Endometrial microvascular endothelial cells (primary cell): ENCODE measurements around the gene GPS1. TPM values are rescaled to one million over a fixed set of nuclear protein-coding genes. Genes with fewer than 3 reads are reported as not detected.

Experiments
- in situ Hi-C: cut with HindIII; loops from 2 replicates; pipeline ENCODE4 v1.10.0; 2017; ENCODE audit warnings: low sequenced_read_pairs, low pct_unique_long_range_greater_than_20kb; ENCODE audit errors: inconsistent ontology term
- total RNA-seq: library from RNA; depleted of rRNA; stranded (reverse); fragments of >200 nt; gene quantifications from one replicate; pipeline ENCODE4 v1.2.3, GENCODE V29; 2015; ENCODE audit errors: inconsistent ontology term

GPS1 gene
- total RNA-seq, 1 donor from 2014 or later: 140 TPM

- in situ Hi-C loops: no loop called here
Measured at GRCh38 chr17:82023447-82024241, 28.1 kb upstream of the GPS1 start.

GRCh38 chr17:82024859-82025258, 26.8 kb upstream of the GPS1 start:
- in situ Hi-C loops: no loop called here

GRCh38 chr17:82025401-82026107, 26.1 kb upstream of the GPS1 start:
- in situ Hi-C loops: no loop called here

GRCh38 chr17:82028246-82028645, 23.5 kb upstream of the GPS1 start:
- in situ Hi-C loops: no loop called here

GRCh38 chr17:82028966-82029365, 22.7 kb upstream of the GPS1 start:
- in situ Hi-C loops: no loop called here

GRCh38 chr17:82029391-82029790, 22.3 kb upstream of the GPS1 start:
- in situ Hi-C loops: no loop called here

- in situ Hi-C loops: no loop called here
Measured at GRCh38 chr17:82029990-82030469, 21.7 kb upstream of the GPS1 start.

- in situ Hi-C loops: no loop called here
Measured at GRCh38 chr17:82030470-82031302, 21.0 kb upstream of the GPS1 start.

GRCh38 chr17:82031303-82031884, 20.3 kb upstream of the GPS1 start, which contains the start of gene RAC3:
RAC3 (plus strand) TSS chr17:82031678; CDS start chr17:82031762, 84 bp downstream.
- in situ Hi-C loops: no loop called here

- in situ Hi-C loops: no loop called here
Measured at GRCh38 chr17:82031885-82032627, 19.6 kb upstream of the GPS1 start.

- in situ Hi-C loops: no loop called here
Measured at GRCh38 chr17:82033359-82034085, 18.2 kb upstream of the GPS1 start.

- in situ Hi-C loops: no loop called here
Measured at GRCh38 chr17:82034371-82035011, 17.2 kb upstream of the GPS1 start.

- in situ Hi-C loops: no loop called here
Measured at GRCh38 chr17:82035488-82035887, 16.2 kb upstream of the GPS1 start.

- in situ Hi-C loops: no loop called here
Measured at GRCh38 chr17:82035956-82036633, 15.6 kb upstream of the GPS1 start.

- in situ Hi-C loops: no loop called here
Measured at GRCh38 chr17:82036634-82037091, 15.0 kb upstream of the GPS1 start.

- in situ Hi-C loops: no loop called here
Measured at GRCh38 chr17:82037092-82037888, 14.4 kb upstream of the GPS1 start, which contains the start of gene DCXR. DCXR (minus strand) TSS chr17:82037697; CDS start chr17:82037682, 15 bp downstream.
